ENCODE measurements around the gene EFCAB14.
"Not testable (repeated sequence)": the region's sequence is repeated elsewhere in the genome, so short reads cannot be mapped to it uniquely, and the experiment has no call there.

The EFCAB14 gene

GRCh38 chr1:46682064-46682463 lies 36.9 kb downstream of the EFCAB14 start:
- ATAC-seq = no peak

- ATAC-seq = no peak
These were observed 37.4 kb downstream of the EFCAB14 start for GRCh38 chr1:46681333-46682034.

GRCh38 chr1:46679789-46680573 lies 38.9 kb downstream of the EFCAB14 start:
- no peak for ATAC-seq

- ATAC-seq = no peak
These were observed 41.6 kb downstream of the EFCAB14 start for GRCh38 chr1:46677339-46677738.

GRCh38 chr1:46676531-46676930 lies 42.4 kb downstream of the EFCAB14 start:
- ATAC-seq = no peak

GRCh38 chr1:46675549-46676314 lies 43.2 kb downstream of the EFCAB14 start:
- ATAC-seq = peak; percentile 70 to 71

GRCh38 chr1:46673749-46674182 lies 45.1 kb downstream of the EFCAB14 start:
- peak; percentile 80 to 82 for ATAC-seq

GRCh38 chr1:46672696-46673095 lies 46.2 kb downstream of the EFCAB14 start:
- ATAC-seq = no peak

- ATAC-seq = no peak
These were observed 47.4 kb downstream of the EFCAB14 start, which contains the start of gene TEX38 for GRCh38 chr1:46671554-46671953. Gene TEX38 (plus strand): TSS chr1:46671854. CDS start chr1:46671935, 81 bp downstream.

- ATAC-seq = no peak
These were observed 48.8 kb downstream of the EFCAB14 start for GRCh38 chr1:46670134-46670533.

- ATAC-seq = peak; percentile 81 to 90
These were observed 50.8 kb downstream of the EFCAB14 start, which contains the start of gene ATPAF1 for GRCh38 chr1:46667782-46668760. Gene ATPAF1 (minus strand): TSS chr1:46668364. CDS start chr1:46668322, 42 bp downstream.

- no peak for ATAC-seq
These were observed 52.9 kb downstream of the EFCAB14 start for GRCh38 chr1:46665983-46666382.

- ATAC-seq = not testable (repeated sequence)
These were observed 56.0 kb downstream of the EFCAB14 start for GRCh38 chr1:46662919-46663318.

GRCh38 chr1:46660116-46660515 lies 58.8 kb downstream of the EFCAB14 start:
- ATAC-seq = not testable (repeated sequence)

- ATAC-seq = peak; percentile 32 to 77
These were observed 59.5 kb downstream of the EFCAB14 start for GRCh38 chr1:46659307-46659870.

- peak in 1 of 2 donors; percentile 50 for ATAC-seq
These were observed 61.1 kb downstream of the EFCAB14 start for GRCh38 chr1:46657775-46658174.

- no peak for ATAC-seq
These were observed 62.3 kb downstream of the EFCAB14 start for GRCh38 chr1:46656643-46657042.

- no peak for ATAC-seq
These were observed 63.1 kb downstream of the EFCAB14 start for GRCh38 chr1:46655848-46656247.

GRCh38 chr1:46654698-46655097 lies 64.2 kb downstream of the EFCAB14 start:
- ATAC-seq = not testable (repeated sequence)

GRCh38 chr1:46654012-46654411 lies 64.9 kb downstream of the EFCAB14 start:
- no peak for ATAC-seq

- ATAC-seq = no peak
These were observed 65.4 kb downstream of the EFCAB14 start for GRCh38 chr1:46653405-46653958.

Measured in activated CD4-positive, CD25-positive, alpha-beta regulatory T cell treated with anti-CD3 and anti-CD28 coated beads, Interleukin-2, amount 50 U/mL, for 24 hours (primary cell).